AG04450 (cell line): ENCODE measurements around the gene SERP2. TPM values are rescaled to one million over a fixed set of nuclear protein-coding genes. Genes with fewer than 3 reads are reported as not detected.
A peak's percentile ranks its signal among the peaks of the same experiment; 100 is the strongest.

Experiments
- CTCF ChIA-PET: fragments of 300-600, 350-600 bp; formaldehyde crosslinking; extraction: SDS; loops from one replicate; lab custom pipeline; 2022; ENCODE audit warnings: antibody characterized with exemption, inconsistent platforms; lab: Charles Lee
- POLR2A ChIA-PET: fragments of 350-600 bp; formaldehyde crosslinking; extraction: SDS; loops from one replicate; lab custom pipeline; 2021; ENCODE audit warnings: antibody characterized with exemption, inconsistent platforms; lab: Yijun Ruan, JAX
- DNase-seq: peaks from one replicate; pipeline ENCODE4 v3.0.0-alpha.2; 2011; ENCODE audit warnings: low read depth, low spot score
- H3K27ac ChIP-seq: one replicate; pipeline ENCODE4 v1.5.1; 2012; ENCODE audit warnings: low read depth, low read length, control low read depth
- H3K27me3 ChIP-seq: one replicate; pipeline ENCODE4 v1.6.0; 2012; ENCODE audit warnings: low read length; ENCODE audit not compliant: control insufficient read depth, insufficient read depth
- H3K4me3 ChIP-seq: 2 replicates; pipeline ENCODE4 v1.5.1; 2011; ENCODE audit warnings: mild to moderate bottlenecking, low read depth, low read length, control low read depth
- H3K9me3 ChIP-seq: 2 replicates; pipeline ENCODE4 v1.5.1; 2012; ENCODE audit warnings: low read length; ENCODE audit not compliant: control insufficient read depth, insufficient read depth
- CTCF ChIP-seq: IDR thresholded peaks from 2 replicates; pipeline ENCODE4 v1.5.1; 2011; ENCODE audit warnings: low read depth, low read length, control low read depth, inconsistent platforms
- polyA plus RNA-seq: library from polyadenylated mRNA; depleted of rRNA; stranded (reverse); fragments of >200 nt; gene quantifications from 2 replicates; pipeline ENCODE4 v1.2.3, GENCODE V29; 2011

The SERP2 gene
- polyA plus RNA-seq, 1 experiment = 5.0 TPM

DNA sequence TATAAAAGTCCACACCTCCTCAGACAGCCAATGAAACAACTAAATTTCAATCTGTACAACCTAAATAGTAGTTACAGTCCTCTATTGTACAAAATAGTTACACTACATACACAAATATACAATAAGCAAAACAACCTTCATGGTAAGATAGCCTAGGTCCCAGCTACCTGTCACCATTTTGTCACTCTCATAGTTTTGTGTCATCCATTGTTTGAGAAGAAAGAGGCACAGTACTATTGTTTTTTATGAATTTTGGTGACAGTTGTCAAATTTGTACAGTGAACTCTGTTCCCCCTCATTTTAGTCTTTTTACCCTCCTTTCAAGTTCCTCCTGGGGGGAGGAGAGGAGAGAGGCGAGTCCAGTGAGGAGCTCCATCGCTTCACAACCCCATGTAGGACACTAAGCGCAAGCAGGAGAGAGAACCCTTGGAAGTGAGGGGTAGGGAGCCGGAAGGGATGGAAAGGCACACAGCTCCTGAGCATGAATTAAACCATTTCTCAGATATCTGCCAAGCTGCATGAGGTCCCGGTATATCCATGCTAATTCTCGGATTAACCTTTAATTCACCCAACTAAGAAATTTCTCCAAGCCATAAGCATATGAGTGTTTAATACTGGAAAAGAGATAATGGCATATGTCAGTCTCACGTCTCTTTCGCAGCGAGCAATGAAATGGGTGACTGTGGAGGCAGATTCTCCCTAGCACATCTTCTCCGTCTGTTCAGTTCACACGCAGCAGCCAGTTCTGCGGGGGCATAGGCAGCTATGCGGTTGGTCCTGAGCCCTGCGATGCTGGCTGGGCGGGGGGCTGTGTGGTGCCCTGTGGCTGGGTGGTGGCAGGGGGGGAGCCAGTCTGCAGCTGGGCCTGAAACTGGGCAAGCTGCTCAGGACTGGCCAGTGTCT, 60.5 kb downstream of the SERP2 start:
- no peak for DNase-seq
- CTCF ChIA-PET = interaction anchor here (1.2 to 1.5 kb wide), 4 partner anchors 243 to 526 kb away, joined by 3 to 7 read pairs (median 4); no protein-coding TSS in a partner anchor
- Histone ChIP-seq H3K27ac (no peak overlapping the region), H3K9me3 (no peaks in the 10 kb centered on the region), H3K27me3 (no peaks in the 10 kb centered on the region), H3K4me3 (peak overlapping the region; percentile 79)
- no peak for TF ChIP-seq CTCF
- POLR2A ChIA-PET = interaction anchor here (0.9 to 1.4 kb wide), 3 partner anchors 130 to 526 kb away, joined by 3 to 8 read pairs (median 3); no protein-coding TSS in a partner anchor

GRCh38 chr13:44434766-44435141, 61.1 kb downstream of the SERP2 start:
- no peaks in the 10 kb centered on the region for H3K9me3 ChIP-seq
- CTCF ChIA-PET = interaction anchor here (1.2 to 9.2 kb wide), 2 partner anchors 383 to 526 kb away, joined by 3 to 123 read pairs; no protein-coding TSS in a partner anchor
- no peak for DNase-seq
- no peaks in the 10 kb centered on the region for H3K27me3 ChIP-seq
- POLR2A ChIA-PET = interaction anchor here (0.6 to 1.4 kb wide), 9 partner anchors 20 to 527 kb away, joined by 3 to 10 read pairs (median 3); no protein-coding TSS in a partner anchor
- no peak for TF ChIP-seq CTCF
- H3K4me3 ChIP-seq = peak overlapping the region; percentile 79
- no peak overlapping the region for H3K27ac ChIP-seq

- DNase-seq = peak; percentile 97
- no peak for TF ChIP-seq CTCF
- Histone ChIP-seq H3K27me3 (no peaks in the 10 kb centered on the region), H3K4me3 (peak overlapping the region; percentile 79), H3K27ac (peak overlapping the region; percentile 89), H3K9me3 (no peaks in the 10 kb centered on the region)
- CTCF ChIA-PET = interaction anchor here (0.5 to 9.2 kb wide), 9 partner anchors 61 to 530 kb away, joined by 3 to 123 read pairs (median 4); no protein-coding TSS in a partner anchor
- POLR2A ChIA-PET = interaction anchor here (0.6 to 2.3 kb wide), 16 partner anchors 8 to 527 kb away, joined by 3 to 10 read pairs (median 5); no protein-coding TSS in a partner anchor
These were observed 61.7 kb downstream of the SERP2 start for GRCh38 chr13:44435142-44435918.

- Histone ChIP-seq H3K9me3 (no peaks in the 10 kb centered on the region), H3K4me3 (peak overlapping the region; percentile 79), H3K27me3 (no peaks in the 10 kb centered on the region), H3K27ac (peak overlapping the region; percentile 89)
- TF ChIP-seq CTCF = no peak
- DNase-seq = no peak
- ChIA-PET CTCF (interaction anchor here (0.5 to 9.2 kb wide), 6 partner anchors 37 to 531 kb away, joined by 3 to 123 read pairs (median 13); no protein-coding TSS in a partner anchor), POLR2A (interaction anchor here (0.5 to 2.3 kb wide), 16 partner anchors 10 to 771 kb away, joined by 3 to 17 read pairs (median 4); no protein-coding TSS in a partner anchor)
These were observed 62.4 kb downstream of the SERP2 start for GRCh38 chr13:44435919-44436510.
